ENCODE data around the gene G6PC1. TPM values are rescaled to one million over a fixed set of nuclear protein-coding genes. Genes with fewer than 3 reads are reported as not detected.
A peak's percentile ranks its signal among the peaks of the same experiment; 100 is the strongest.
"Not testable (repeated sequence)": the region's sequence is repeated elsewhere in the genome, so short reads cannot be mapped to it uniquely, and the experiment has no call there.

The G6PC1 gene
- total and polyA plus RNA-seq, 5 experiments from 2014 or later, result not detected

DNA sequence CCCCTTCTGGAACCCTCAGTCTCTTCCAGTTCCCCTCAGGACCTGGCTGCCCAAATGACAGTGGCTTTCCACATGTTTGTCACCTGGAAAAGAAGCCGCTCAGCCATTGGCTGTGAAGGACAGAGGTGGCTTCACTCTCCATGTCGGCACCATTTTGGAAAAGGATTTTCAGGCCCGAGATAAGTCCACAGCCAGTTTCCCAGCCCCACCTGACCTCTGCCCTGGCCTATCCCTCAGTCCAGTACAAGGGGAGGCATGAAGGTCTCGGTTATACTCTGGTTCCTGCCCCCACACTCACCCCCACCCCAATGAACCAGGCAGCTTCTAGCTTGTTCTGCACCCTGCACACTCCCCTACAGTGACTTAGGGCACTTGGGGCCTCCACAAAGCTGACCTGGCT lies 34.4 kb upstream of the G6PC1 start:
- H3K27ac Mint-ChIP-seq, result no peak overlapping the region
- peaks cover 5 to 15% (median 15%) of the 10 kb centered on the region in 5 donors for H3K27me3 Mint-ChIP-seq
- POLR2A ChIA-PET, result no interaction called here
- H3K9me3 Mint-ChIP-seq, result peaks cover 0 to 5% (median 0%) of the 10 kb centered on the region in 9 donors
- peaks cover 0 to 2% (median 0%) of the 10 kb centered on the region in 3 donors for H3K36me3 Mint-ChIP-seq
- ATAC-seq, result no peak
- no peak overlapping the region for H3K4me3 Mint-ChIP-seq
- no peaks in the 10 kb centered on the region for H3K4me1 Mint-ChIP-seq
- no peak for DNase-seq

DNA sequence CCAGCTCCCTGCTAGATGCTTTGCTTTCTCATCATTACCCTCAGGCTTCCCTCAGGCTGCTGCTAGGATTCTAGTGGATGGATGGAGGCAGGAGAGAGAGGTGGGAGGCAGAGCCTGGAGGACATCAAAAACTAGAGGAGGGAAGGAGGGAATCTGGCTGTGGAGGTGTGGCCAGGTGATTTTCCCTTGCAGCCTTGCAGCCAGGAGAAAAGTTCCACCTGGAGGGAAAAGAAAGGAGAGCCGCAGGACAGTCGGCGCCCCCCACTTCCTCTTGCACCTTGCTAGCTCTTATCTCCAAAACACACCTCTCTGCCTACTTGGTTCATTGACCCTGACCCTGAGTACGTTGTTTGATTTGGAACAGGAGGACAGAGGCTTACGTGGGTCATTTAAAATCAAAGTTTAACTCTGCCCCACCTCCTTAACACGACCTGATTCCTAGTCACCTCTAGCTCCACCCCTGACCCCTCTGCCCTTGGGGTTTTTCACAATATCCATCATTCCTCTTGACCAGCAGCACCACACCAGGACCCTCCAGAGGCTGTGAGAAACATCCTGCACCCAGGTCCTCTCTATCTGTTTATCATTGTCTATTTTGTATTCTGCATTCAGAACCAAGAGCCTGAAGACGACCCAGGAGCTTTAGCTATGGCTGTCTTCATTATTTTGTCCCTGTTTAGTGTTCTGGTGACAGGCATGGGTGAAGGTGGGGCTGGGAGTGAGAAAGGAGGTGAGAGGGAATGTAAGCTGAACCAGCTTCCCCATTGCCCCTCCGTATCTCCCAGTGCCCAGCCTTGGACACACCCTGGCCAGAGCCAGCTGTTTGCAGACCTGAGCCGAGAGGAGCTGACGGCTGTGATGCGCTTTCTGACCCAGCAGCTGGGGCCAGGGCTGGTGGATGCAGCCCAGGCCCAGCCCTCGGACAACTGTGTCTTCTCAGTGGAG lies 33.7 kb upstream of the G6PC1 start:
- Mint-ChIP-seq H3K36me3 (peaks cover 0 to 4% (median 2%) of the 10 kb centered on the region in 3 donors), H3K4me3 (no peak overlapping the region), H3K27me3 (peaks cover 9 to 22% (median 15%) of the 10 kb centered on the region in 5 donors), H3K9me3 (peaks cover 0 to 5% (median 0%) of the 10 kb centered on the region in 9 donors), H3K27ac (peak overlapping the region in 1 of 10 donors; percentile 43), H3K4me1 (no peaks in the 10 kb centered on the region)
- POLR2A ChIA-PET, result no interaction called here
- DNase-seq, result no peak
- ATAC-seq, result no peak

DNA sequence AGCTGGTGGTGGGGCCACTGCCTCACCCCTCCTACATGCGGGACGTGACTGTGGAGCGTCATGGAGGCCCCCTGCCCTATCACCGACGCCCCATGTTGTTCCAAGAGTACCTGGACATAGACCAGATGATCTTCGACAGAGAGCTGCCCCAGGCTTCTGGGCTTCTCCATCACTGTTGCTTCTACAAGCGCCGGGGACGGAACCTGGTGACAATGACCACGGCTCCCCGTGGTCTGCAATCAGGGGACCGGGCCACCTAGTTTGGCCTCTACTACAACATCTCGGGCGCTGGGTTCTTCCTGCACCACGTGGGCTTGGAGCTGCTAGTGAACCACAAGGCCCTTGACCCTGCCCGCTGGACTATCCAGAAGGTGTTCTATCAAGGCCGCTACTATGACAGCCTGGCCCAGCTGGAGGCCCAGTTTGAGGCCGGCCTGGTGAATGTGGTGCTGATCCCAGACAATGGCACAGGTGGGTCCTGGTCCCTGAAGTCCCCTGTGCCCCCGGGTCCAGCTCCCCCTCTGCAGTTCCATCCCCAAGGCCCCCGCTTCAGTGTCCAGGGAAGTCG lies 32.8 kb upstream of the G6PC1 start:
- H3K27me3 Mint-ChIP-seq, result peaks cover 13 to 23% (median 15%) of the 10 kb centered on the region in 5 donors
- H3K4me3 Mint-ChIP-seq, ATAC-seq, H3K36me3 Mint-ChIP-seq, H3K4me1 Mint-ChIP-seq, POLR2A ChIA-PET, H3K9me3 Mint-ChIP-seq, DNase-seq, H3K27ac Mint-ChIP-seq: not testable (repeated sequence)

DNA sequence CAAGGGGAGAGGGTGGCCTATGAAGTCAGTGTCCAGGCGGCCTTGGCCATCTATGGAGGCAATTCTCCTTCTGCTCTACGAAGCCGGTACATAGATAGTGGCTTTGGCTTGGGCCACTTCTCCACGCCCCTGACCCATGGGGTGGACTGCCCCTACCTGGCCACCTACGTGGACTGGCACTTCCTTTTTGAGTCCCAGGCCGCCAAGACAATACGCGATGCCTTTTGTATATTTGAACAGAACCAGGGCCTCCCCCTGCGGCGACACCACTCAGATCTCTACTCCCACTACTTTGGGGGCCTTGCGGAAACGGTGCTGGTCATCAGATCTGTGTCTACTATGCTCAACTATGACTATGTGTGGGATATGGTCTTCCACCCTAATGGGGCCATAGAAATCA lies 32.3 kb upstream of the G6PC1 start:
- H3K36me3 Mint-ChIP-seq, result peaks cover 0 to 4% (median 2%) of the 10 kb centered on the region in 3 donors
- no peak overlapping the region for H3K27ac Mint-ChIP-seq
- H3K4me3 Mint-ChIP-seq, result no peak overlapping the region
- H3K9me3 Mint-ChIP-seq, result peaks cover 0 to 5% (median 0%) of the 10 kb centered on the region in 9 donors
- POLR2A ChIA-PET, result no interaction called here
- no peak for DNase-seq
- ATAC-seq, result no peak
- H3K4me1 Mint-ChIP-seq, result no peaks in the 10 kb centered on the region
- peaks cover 13 to 24% (median 19%) of the 10 kb centered on the region in 5 donors for H3K27me3 Mint-ChIP-seq

DNA sequence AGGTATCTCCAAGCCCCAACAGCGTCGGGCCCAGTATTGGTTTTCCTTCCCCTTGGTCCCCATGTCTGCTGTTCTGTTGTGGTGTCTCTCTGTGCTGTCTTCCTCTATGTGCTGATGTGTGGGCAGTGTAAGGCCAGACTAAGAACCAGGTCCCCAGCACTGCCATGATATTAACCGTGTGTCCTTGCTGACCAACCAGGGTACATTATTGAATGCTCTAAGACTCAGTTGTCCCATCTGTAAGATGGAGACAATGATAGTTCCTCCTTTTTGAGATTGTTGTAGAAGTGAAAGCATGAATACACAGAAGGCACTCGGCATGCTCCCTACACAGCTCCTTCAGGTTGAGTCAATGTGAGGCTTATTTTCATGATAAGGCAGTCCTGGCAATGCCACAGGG lies 29.0 kb upstream of the G6PC1 start:
- no peak for ATAC-seq
- Mint-ChIP-seq H3K4me3 (no peak overlapping the region), H3K36me3 (peaks cover 0 to 4% (median 2%) of the 10 kb centered on the region in 3 donors), H3K27ac (no peak overlapping the region), H3K4me1 (no peaks in the 10 kb centered on the region), H3K27me3 (peaks cover 6 to 17% (median 14%) of the 10 kb centered on the region in 5 donors), H3K9me3 (peaks cover 0 to 5% (median 0%) of the 10 kb centered on the region in 9 donors)
- DNase-seq, result no peak
- POLR2A ChIA-PET, result no interaction called here

DNA sequence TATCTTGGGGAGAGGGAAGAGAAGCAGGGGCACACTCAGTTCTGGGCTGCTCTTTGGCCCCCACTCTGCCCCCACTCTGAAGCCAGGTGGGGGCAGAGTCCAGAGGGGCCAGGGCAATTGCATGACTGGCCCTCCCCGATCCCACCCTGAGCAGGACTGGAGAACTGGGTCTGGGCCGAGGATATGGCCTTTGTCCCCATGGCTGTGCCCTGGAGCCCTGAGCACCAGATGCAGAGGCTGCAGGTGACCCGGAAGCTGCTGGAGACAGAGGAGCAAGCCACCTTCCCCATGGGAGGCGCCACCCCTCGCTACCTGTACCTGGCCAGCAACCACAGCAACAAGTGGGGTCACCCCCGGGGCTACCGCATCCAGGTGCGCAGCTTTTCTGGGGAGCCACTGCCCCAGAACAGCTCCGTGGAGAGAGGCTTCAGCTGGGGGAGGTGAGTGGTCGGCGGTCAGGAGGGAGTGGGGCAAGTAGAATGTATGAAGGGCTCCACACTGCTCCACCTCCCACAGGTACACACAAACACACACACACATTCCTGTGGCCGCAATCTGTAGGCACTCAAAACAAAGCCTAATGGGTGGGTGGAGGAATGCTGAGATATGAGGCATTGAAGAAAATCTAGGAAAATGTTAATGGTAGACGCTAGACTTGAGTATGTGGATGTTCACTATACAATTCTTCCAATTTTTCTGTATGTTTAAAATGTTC lies 28.2 kb upstream of the G6PC1 start:
- Mint-ChIP-seq H3K36me3 (peaks cover 0 to 4% (median 2%) of the 10 kb centered on the region in 3 donors), H3K4me1 (no peaks in the 10 kb centered on the region), H3K27me3 (peaks cover 6 to 19% (median 15%) of the 10 kb centered on the region in 5 donors), H3K9me3 (peaks cover 0 to 5% (median 0%) of the 10 kb centered on the region in 9 donors), H3K4me3 (no peak overlapping the region), H3K27ac (no peak overlapping the region)
- POLR2A ChIA-PET, result no interaction called here
- no peak for DNase-seq
- ATAC-seq, result no peak

DNA sequence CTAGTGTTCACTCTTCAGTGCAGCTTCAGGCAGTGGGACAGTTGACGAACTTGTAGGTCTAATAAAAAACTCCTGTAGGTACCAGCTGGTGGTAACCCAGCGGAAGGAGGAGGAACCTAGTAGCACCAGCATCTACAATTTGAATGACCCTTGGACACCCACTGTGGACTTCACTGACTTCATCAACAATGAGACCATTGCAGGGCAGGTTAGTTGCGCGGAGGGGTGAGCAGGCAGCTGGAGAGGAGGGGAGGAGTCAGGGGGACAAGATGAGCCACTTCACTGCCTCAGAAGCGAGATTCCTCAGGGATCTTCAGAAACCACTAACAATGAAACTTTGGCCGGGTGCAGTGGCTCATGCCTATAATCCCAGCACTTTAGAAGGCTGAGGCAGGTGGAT lies 27.3 kb upstream of the G6PC1 start:
- POLR2A ChIA-PET, result no interaction called here
- H3K4me3 Mint-ChIP-seq, result no peak overlapping the region

DNA sequence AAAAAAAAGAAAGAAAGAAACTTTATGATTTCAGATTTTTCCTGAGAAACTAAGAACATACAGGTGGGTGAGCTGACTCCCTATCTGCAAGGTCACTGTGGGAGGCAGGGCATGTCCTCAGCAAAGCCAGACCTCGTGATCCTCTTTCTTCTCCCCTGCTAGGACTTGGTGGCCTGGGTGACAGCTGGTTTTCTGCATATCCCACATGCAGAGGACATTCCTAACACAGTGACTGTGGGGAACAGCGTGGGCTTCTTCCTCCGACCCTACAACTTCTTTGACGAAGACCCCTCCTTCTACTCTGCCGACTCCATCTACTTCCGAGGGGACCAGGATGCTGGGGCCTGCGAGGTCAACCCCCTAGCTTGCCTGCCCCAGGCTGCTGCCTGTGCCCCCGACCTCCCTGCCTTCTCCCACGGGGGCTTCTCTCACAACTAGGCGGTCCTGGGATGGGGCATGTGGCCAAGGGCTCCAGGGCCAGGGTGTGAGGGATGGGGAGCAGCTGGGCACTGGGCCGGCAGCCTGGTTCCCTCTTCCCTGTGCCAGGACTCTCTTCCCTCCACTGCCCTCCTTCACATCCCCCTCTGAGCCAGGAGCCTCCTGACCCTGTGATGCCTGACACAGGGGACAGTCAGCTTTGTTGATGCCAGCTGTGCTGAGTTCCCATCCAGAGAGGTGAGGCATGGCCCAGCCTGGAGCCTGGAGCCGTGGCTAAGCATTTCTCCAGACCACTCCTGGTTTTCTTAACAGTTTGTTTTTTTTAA lies 26.5 kb upstream of the G6PC1 start:
- peaks cover 9 to 28% (median 18%) of the 10 kb centered on the region in 5 donors for H3K27me3 Mint-ChIP-seq
- POLR2A ChIA-PET, H3K4me1 Mint-ChIP-seq, H3K36me3 Mint-ChIP-seq, H3K9me3 Mint-ChIP-seq, H3K27ac Mint-ChIP-seq, ATAC-seq, DNase-seq, H3K4me3 Mint-ChIP-seq: not testable (repeated sequence)

More for the DNA sequence above, 27.3 kb upstream of the G6PC1 start:
- no peaks in the 10 kb centered on the region for H3K4me1 Mint-ChIP-seq
- peaks cover 0 to 5% (median 0%) of the 10 kb centered on the region in 9 donors for H3K9me3 Mint-ChIP-seq
- H3K27ac Mint-ChIP-seq, result no peak overlapping the region
- peaks cover 6 to 25% (median 19%) of the 10 kb centered on the region in 5 donors for H3K27me3 Mint-ChIP-seq
- peaks cover 0 to 4% (median 2%) of the 10 kb centered on the region in 3 donors for H3K36me3 Mint-ChIP-seq
- DNase-seq (no peak), ATAC-seq (no peak)

DNA sequence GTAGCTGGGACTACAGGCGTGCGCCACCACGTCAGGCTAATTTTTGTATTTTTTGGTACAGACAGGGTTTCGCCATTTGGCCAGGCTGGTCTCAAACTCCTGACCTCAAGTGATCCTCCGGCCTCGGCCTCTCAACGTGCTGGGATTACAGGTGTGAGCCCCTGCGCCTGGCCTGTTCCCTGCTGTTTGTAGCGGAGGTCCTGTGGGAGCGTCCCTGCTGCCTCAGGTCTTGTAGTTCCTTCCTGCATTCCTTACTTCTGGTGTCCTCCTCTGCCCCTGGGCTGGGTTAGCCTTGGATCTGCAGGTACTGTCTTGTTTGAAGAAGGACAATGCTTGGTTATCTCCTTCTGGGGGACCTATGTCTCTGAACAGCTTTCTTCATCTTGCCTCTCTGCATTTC lies 23.6 kb upstream of the G6PC1 start:
- no peaks in the 10 kb centered on the region for H3K36me3 Mint-ChIP-seq
- DNase-seq, result no peak
- H3K4me1 Mint-ChIP-seq, result no peaks in the 10 kb centered on the region
- no peak overlapping the region for H3K4me3 Mint-ChIP-seq
- no peak overlapping the region for H3K27ac Mint-ChIP-seq
- POLR2A ChIA-PET, result no interaction called here
- ATAC-seq, result no peak
- peaks cover 7 to 22% (median 15%) of the 10 kb centered on the region in 5 donors for H3K27me3 Mint-ChIP-seq
- H3K9me3 Mint-ChIP-seq, result no peaks in the 10 kb centered on the region

DNA sequence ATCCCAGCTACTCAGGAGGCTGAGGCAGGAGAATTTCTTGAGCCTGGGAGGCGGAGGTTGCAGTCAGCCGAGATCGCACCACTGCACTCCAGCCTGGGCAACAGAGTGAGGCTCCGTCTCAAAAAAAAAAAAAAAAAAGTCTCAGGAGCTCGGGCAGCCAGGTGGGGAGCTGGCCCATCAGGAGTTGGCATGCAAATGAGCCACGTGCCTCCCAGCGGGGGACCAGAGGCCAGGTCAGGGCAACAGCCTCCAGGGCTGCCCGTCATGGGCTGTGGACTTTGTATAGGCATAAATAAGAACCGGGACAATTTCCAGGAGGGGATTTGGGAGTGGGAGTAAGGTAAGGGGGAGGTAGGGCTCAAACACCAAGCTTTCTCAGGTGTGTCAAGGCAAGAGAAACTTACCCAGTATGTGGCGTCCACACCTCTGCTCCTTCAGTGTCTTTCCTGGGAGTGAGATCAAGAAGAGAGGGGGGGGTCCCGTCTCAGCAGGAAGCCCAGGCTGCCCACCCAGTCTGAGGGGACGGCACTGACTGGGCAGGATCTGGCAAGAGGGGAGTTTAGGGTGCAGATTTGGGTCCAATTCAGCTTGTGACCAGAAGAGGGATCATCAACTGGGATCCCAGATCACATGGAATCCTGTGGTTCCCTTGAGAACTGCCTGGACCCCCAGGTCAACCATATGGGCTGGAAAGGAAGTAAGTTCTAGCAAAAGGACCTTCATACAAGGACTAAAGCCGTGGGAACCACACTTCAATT lies 22.3 kb upstream of the G6PC1 start:
- Mint-ChIP-seq H3K27me3 (peaks cover 3 to 18% (median 11%) of the 10 kb centered on the region in 5 donors), H3K36me3 (no peaks in the 10 kb centered on the region), H3K4me3 (no peak overlapping the region), H3K27ac (no peak overlapping the region), H3K9me3 (no peaks in the 10 kb centered on the region), H3K4me1 (no peaks in the 10 kb centered on the region)
- no peak for DNase-seq
- ATAC-seq, result no peak
- POLR2A ChIA-PET, result no interaction called here

DNA sequence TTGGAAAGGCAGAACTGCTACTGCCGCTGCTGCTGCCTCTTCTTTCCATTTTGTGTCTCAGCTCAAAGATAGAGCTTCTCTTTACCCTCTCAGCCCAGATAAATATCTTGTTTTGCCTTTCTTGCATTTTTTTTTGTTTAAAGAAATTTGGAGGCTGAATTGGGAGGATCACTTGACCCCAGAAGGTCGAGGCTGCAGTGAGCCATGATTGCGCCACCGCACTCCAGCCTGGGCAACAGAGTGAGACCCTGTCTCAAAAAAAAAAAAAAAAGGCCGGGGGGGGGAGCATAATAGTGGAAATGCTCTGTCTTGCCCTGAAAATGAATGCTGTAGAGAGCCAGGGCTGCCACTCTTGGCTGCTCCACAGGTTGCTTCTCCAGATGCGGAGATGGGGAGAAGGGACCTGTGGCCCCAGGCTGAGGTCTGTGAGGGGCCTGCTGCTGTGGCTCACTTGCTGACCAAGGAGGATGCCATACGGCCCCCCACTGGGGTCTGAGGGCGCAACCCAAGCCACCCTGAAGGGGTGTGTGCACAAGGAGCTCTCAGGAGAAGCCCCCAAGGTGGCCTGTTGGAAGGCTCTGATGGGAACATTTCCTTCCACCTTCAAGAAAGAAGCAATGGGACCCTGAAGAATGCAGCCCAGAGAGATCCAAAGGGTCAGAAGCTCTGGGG lies 21.5 kb upstream of the G6PC1 start:
- Mint-ChIP-seq H3K4me1 (no peaks in the 10 kb centered on the region), H3K27ac (no peak overlapping the region), H3K36me3 (no peaks in the 10 kb centered on the region), H3K27me3 (peaks cover 3 to 18% (median 11%) of the 10 kb centered on the region in 5 donors), H3K4me3 (no peak overlapping the region), H3K9me3 (no peaks in the 10 kb centered on the region)
- POLR2A ChIA-PET, result no interaction called here
- DNase-seq (no peak), ATAC-seq (no peak)
